T-helper 1 cell treated with Interleukin-12 subunit alpha and Interleukin-12 subunit beta and Interleukin-4 antibody, amounts not matched to agents 30 μg/mL and 1 μg/mL, for 36 hours (primary cell): ENCODE results near the gene ARHGEF2.

ENCODE experiments used
- H3K27ac Mint-ChIP-seq: one replicate; pipeline ENCODE4 v1.8.0; 2021; ENCODE audit warnings: mild to moderate bottlenecking, mixed read lengths
- H3K27me3 Mint-ChIP-seq: one replicate; pipeline ENCODE4 v1.8.0; 2021; ENCODE audit warnings: low read depth, mixed read lengths
- H3K36me3 Mint-ChIP-seq: one replicate; pipeline ENCODE4 v1.8.0; 2021; ENCODE audit warnings: low read depth, mixed read lengths
- H3K4me1 Mint-ChIP-seq: one replicate; pipeline ENCODE4 v1.8.0; 2021; ENCODE audit warnings: low read depth, mixed read lengths
- H3K4me3 Mint-ChIP-seq: one replicate; pipeline ENCODE4 v1.8.0; 2021; ENCODE audit warnings: mild to moderate bottlenecking, moderate library complexity, mixed read lengths
- H3K9me3 Mint-ChIP-seq: one replicate; pipeline ENCODE4 v1.8.0; 2021; ENCODE audit warnings: mixed read lengths

The ARHGEF2 gene

GRCh38 chr1:155981266-155982088, 3.1 kb upstream of the ARHGEF2 start:
- Mint-ChIP-seq H3K36me3 (peaks cover 11% of the 10 kb centered on the region), H3K4me3 (peak overlapping the region; percentile 90), H3K4me1 (peaks cover 41% of the 10 kb centered on the region), H3K9me3 (no peaks in the 10 kb centered on the region), H3K27ac (peak overlapping the region; percentile 86), H3K27me3 (no peaks in the 10 kb centered on the region)

GRCh38 chr1:155979597-155980343, 1.4 kb upstream of the ARHGEF2 start:
- Mint-ChIP-seq H3K4me1 (peaks cover 58% of the 10 kb centered on the region), H3K27ac (peak overlapping the region; percentile 89), H3K4me3 (peak overlapping the region; percentile 90), H3K9me3 (no peaks in the 10 kb centered on the region), H3K27me3 (no peaks in the 10 kb centered on the region), H3K36me3 (peaks cover 23% of the 10 kb centered on the region)

- Mint-ChIP-seq H3K27me3 (no peaks in the 10 kb centered on the region), H3K27ac (peak overlapping the region; percentile 89), H3K36me3 (peaks cover 28% of the 10 kb centered on the region), H3K9me3 (no peaks in the 10 kb centered on the region), H3K4me1 (peaks cover 65% of the 10 kb centered on the region), H3K4me3 (peak overlapping the region; percentile 90)
These were observed 654 bp upstream of the ARHGEF2 start for GRCh38 chr1:155978973-155979429.

- H3K27ac Mint-ChIP-seq = peak overlapping the region; percentile 89
- peaks cover 33% of the 10 kb centered on the region for H3K36me3 Mint-ChIP-seq
- peak overlapping the region; percentile 90 for H3K4me3 Mint-ChIP-seq
These were observed 540 bp downstream of the ARHGEF2 start for GRCh38 chr1:155977690-155978324.

GRCh38 chr1:155976913-155977689, 1.2 kb downstream of the ARHGEF2 start:
- H3K27me3 Mint-ChIP-seq = no peaks in the 10 kb centered on the region
- no peaks in the 10 kb centered on the region for H3K9me3 Mint-ChIP-seq
- peak overlapping the region; percentile 90 for H3K4me3 Mint-ChIP-seq
- H3K27ac Mint-ChIP-seq = peak overlapping the region; percentile 83
- peaks cover 77% of the 10 kb centered on the region for H3K4me1 Mint-ChIP-seq
- peaks cover 36% of the 10 kb centered on the region for H3K36me3 Mint-ChIP-seq

More at GRCh38 chr1:155977690-155978324, 540 bp downstream of the ARHGEF2 start:
- Mint-ChIP-seq H3K9me3 (no peaks in the 10 kb centered on the region), H3K27me3 (no peaks in the 10 kb centered on the region), H3K4me1 (peaks cover 70% of the 10 kb centered on the region)

- Mint-ChIP-seq H3K9me3 (no peaks in the 10 kb centered on the region), H3K27me3 (no peaks in the 10 kb centered on the region), H3K36me3 (peaks cover 36% of the 10 kb centered on the region), H3K27ac (peak overlapping the region; percentile 83), H3K4me3 (peak overlapping the region; percentile 90), H3K4me1 (peaks cover 75% of the 10 kb centered on the region)
These were observed 2.1 kb downstream of the ARHGEF2 start for GRCh38 chr1:155976062-155976912.

- peak overlapping the region; percentile 90 for H3K4me3 Mint-ChIP-seq
- peaks cover 74% of the 10 kb centered on the region for H3K4me1 Mint-ChIP-seq
- no peaks in the 10 kb centered on the region for H3K9me3 Mint-ChIP-seq
- peaks cover 34% of the 10 kb centered on the region for H3K36me3 Mint-ChIP-seq
- H3K27ac Mint-ChIP-seq = peak overlapping the region; percentile 83
- H3K27me3 Mint-ChIP-seq = no peaks in the 10 kb centered on the region
These were observed 2.8 kb downstream of the ARHGEF2 start for GRCh38 chr1:155975375-155976061.

GRCh38 chr1:155974208-155975115, 3.9 kb downstream of the ARHGEF2 start:
- Mint-ChIP-seq H3K9me3 (no peaks in the 10 kb centered on the region), H3K27ac (peak overlapping the region; percentile 83), H3K36me3 (peaks cover 35% of the 10 kb centered on the region), H3K4me3 (peak overlapping the region; percentile 90), H3K4me1 (peaks cover 74% of the 10 kb centered on the region), H3K27me3 (no peaks in the 10 kb centered on the region)

GRCh38 chr1:155973723-155974122, 4.6 kb downstream of the ARHGEF2 start:
- H3K4me1 Mint-ChIP-seq = peaks cover 79% of the 10 kb centered on the region
- peaks cover 41% of the 10 kb centered on the region for H3K36me3 Mint-ChIP-seq
- no peaks in the 10 kb centered on the region for H3K27me3 Mint-ChIP-seq
- no peak overlapping the region for H3K27ac Mint-ChIP-seq
- peak overlapping the region; percentile 40 for H3K4me3 Mint-ChIP-seq
- H3K9me3 Mint-ChIP-seq = no peaks in the 10 kb centered on the region

GRCh38 chr1:155971910-155972809, 6.2 kb downstream of the ARHGEF2 start:
- Mint-ChIP-seq H3K27ac (peak overlapping the region; percentile 47), H3K4me3 (peak overlapping the region; percentile 40), H3K9me3 (no peaks in the 10 kb centered on the region), H3K27me3 (no peaks in the 10 kb centered on the region), H3K4me1 (peaks cover 92% of the 10 kb centered on the region), H3K36me3 (peaks cover 47% of the 10 kb centered on the region)

GRCh38 chr1:155970531-155971167, 7.7 kb downstream of the ARHGEF2 start:
- H3K27ac Mint-ChIP-seq = peak overlapping the region; percentile 78
- H3K27me3 Mint-ChIP-seq = no peaks in the 10 kb centered on the region
- H3K9me3 Mint-ChIP-seq = no peaks in the 10 kb centered on the region
- peaks cover 47% of the 10 kb centered on the region for H3K36me3 Mint-ChIP-seq
- peak overlapping the region; percentile 70 for H3K4me3 Mint-ChIP-seq
- peaks cover 88% of the 10 kb centered on the region for H3K4me1 Mint-ChIP-seq
